HCEC 1CT (cell line): ENCODE data around the gene CTXN2.

ENCODE experiments used
- DNase-seq: peaks from one replicate; pipeline ENCODE4 v3.0.0-alpha.2; 2017

The CTXN2 gene

GRCh38 chr15:48225771-48226170 is 34.3 kb downstream of the CTXN2 start:
- no peak for DNase-seq

- DNase-seq = no peak
These were observed 39.0 kb downstream of the CTXN2 start for GRCh38 chr15:48230498-48230897.

GRCh38 chr15:48233246-48233645 is 41.8 kb downstream of the CTXN2 start:
- no peak for DNase-seq

GRCh38 chr15:48239334-48239733 is 47.9 kb downstream of the CTXN2 start:
- no peak for DNase-seq

- DNase-seq = no peak
These were observed 50.5 kb downstream of the CTXN2 start for GRCh38 chr15:48242015-48242414.

- no peak for DNase-seq
These were observed 51.1 kb downstream of the CTXN2 start for GRCh38 chr15:48242535-48242934.

- DNase-seq = peak; percentile 17
These were observed 53.5 kb downstream of the CTXN2 start for GRCh38 chr15:48244921-48245320.

GRCh38 chr15:48248414-48248813 is 56.9 kb downstream of the CTXN2 start:
- no peak for DNase-seq

GRCh38 chr15:48250640-48251076 is 59.2 kb downstream of the CTXN2 start:
- peak; percentile 72 for DNase-seq

- no peak for DNase-seq
These were observed 61.7 kb downstream of the CTXN2 start for GRCh38 chr15:48253172-48253571.
